Measurements from ENCODE around the gene TSPAN18. TPM values are rescaled to one million over a fixed set of nuclear protein-coding genes. Genes with fewer than 3 reads are reported as not detected.
A peak's percentile ranks its signal among the peaks of the same experiment; 100 is the strongest.

TSPAN18 gene
- total and polyA plus RNA-seq, 2 of the 8 experiments (the other 6 are each of a cell fraction or from before 2014, with no cell fraction given), result 5.2 to 10.2 TPM

GRCh38 chr11:44910591-44910990 is 183.8 kb downstream of the TSPAN18 start:
- no peak overlapping the region for H4K5ac ChIP-seq (ENCODE audit: insufficient read length, low read depth, low read length)
- CTCF ChIA-PET (ENCODE audit: partially characterized antibody), result interaction anchor here (0.9 to 7.1 kb wide), 50 partner anchors 9 to 355 kb away, joined by 3 to 63 read pairs (median 4); partner anchors contain the start of gene TSPAN18
- no peak overlapping the region for H2AFZ ChIP-seq (ENCODE audit: low read length)

More at GRCh38 chr11:44910591-44910990, 183.8 kb downstream of the TSPAN18 start:
- 96% methylated on average over 9 of the region's 9 CpGs; no CpG with 5 or more reads in 1 of the 2 experiments for WGBS, 2 experiments (ENCODE audit: extremely low coverage in 1 of 2, insufficient coverage in 1 of 2, insufficient read length in 1 of 2, insufficient replicate concordance in 2 of 2, low coverage in 1 of 2, low lambda C conversion rate in 2 of 2, missing lambda C conversion rate in 1 of 2)
- H2AK5ac ChIP-seq (ENCODE audit: low read depth, low read length), result no peak overlapping the region
- H3K4me1 ChIP-seq (replicated peaks in 1 of 4; ENCODE audit: control insufficient read depth in 3 of 4, insufficient read depth in 4 of 4, low read length in 3 of 4), result peaks cover 4 to 34% (median 9%) of the 10 kb centered on the region in 4 experiments
- DNase-seq (ENCODE audit: low read depth in 1 of 2, low spot score in 2 of 2) (no peak), FAIRE-seq (no peak)
- no peak overlapping the region for H2BK120ac ChIP-seq (replicated peaks; ENCODE audit: low read depth, low read length)
- no peak overlapping the region for H3K56ac ChIP-seq (replicated peaks; ENCODE audit: insufficient read length, low read depth, low read length)
- POLR2A ChIA-PET (ENCODE audit: partially characterized antibody), result interaction anchor here (0.9 to 1.3 kb wide), 5 partner anchors 17 to 345 kb away, joined by 3 to 4 read pairs (median 3); partner anchors contain the start of gene CD82
- no peak for TF ChIP-seq CHD2 (IDR thresholded peaks at IDR 0.05; ENCODE audit: low read length)
- no peak for TF ChIP-seq KDM1A (IDR thresholded peaks at IDR 0.05; ENCODE audit: borderline replicate concordance, low read length)
- TF ChIP-seq CBX5 (IDR thresholded peaks at IDR 0.05; ENCODE audit: low read depth, low read length), result no peak
- no peak for TF ChIP-seq EZH2 (IDR thresholded peaks at IDR 0.05; ENCODE audit: low read depth, low read length, severe bottlenecking)
- no peak overlapping the region for H3K14ac ChIP-seq (ENCODE audit: insufficient read length)
- no peak overlapping the region for H2BK20ac ChIP-seq (ENCODE audit: low read length)
- H3K9ac ChIP-seq (replicated peaks in 1 of 4; ENCODE audit: extremely low read depth in 1 of 4, low read depth in 3 of 4, low read length in 3 of 4), result no peak overlapping the region
- H3K23ac ChIP-seq (ENCODE audit: insufficient read length), result no peak overlapping the region
- no peak overlapping the region for H2BK5ac ChIP-seq (ENCODE audit: low read depth, low read length)
- H3K36me3 ChIP-seq (ENCODE audit: control insufficient read depth in 2 of 4, insufficient read depth in 4 of 4, low read length in 3 of 4), result no peaks in the 10 kb centered on the region; a peak in 1 of 8 replicates
- H3K79me2 ChIP-seq (ENCODE audit: control insufficient read depth in 1 of 2, insufficient read depth in 2 of 2, low read length in 2 of 2), result 0 out of 4 replicates have a peak, but pooled peaks cover 0 to 3% of the 10 kb centered on the region in 2 experiments
- H4K8ac ChIP-seq (ENCODE audit: extremely low read depth, insufficient read depth, low read length), result no peak overlapping the region
- no peak overlapping the region for H3K4me3 ChIP-seq (ENCODE audit: extremely low read depth in 1 of 4, insufficient read depth in 2 of 4, low read depth in 3 of 4, low read length in 4 of 4)
- no peak overlapping the region for H3K27ac ChIP-seq (ENCODE audit: low read depth, low read length)
- no peak overlapping the region for H4K91ac ChIP-seq (replicated peaks; ENCODE audit: insufficient read length, low read length)
- no peak overlapping the region for H3K18ac ChIP-seq (ENCODE audit: extremely low read depth, low read length)
- no peaks in the 10 kb centered on the region for H3K23me2 ChIP-seq (ENCODE audit: low read depth, low read length)
- peaks cover 0 to 3% of the 10 kb centered on the region in 2 experiments for H4K20me1 ChIP-seq (replicated peaks in 1 of 2; ENCODE audit: control insufficient read depth in 1 of 2, insufficient read depth in 2 of 2, low read length in 2 of 2)
- H3K79me1 ChIP-seq (ENCODE audit: low read depth, low read length), result no peaks in the 10 kb centered on the region
- peak overlapping the region; percentile 19; the same call in 1 of the 2 replicates for H2BK12ac ChIP-seq (ENCODE audit: low read depth, low read length)
- H3K4me2 ChIP-seq (ENCODE audit: insufficient read depth in 1 of 2, low read depth in 2 of 2, low read length in 2 of 2), result no peak overlapping the region
- H3K27me3 ChIP-seq (replicated peaks in 1 of 4; ENCODE audit: control insufficient read depth in 3 of 4, extremely low read depth in 1 of 4, insufficient read depth in 3 of 4, low read length in 3 of 4), result no peaks in the 10 kb centered on the region; a peak in 2 of 7 replicates
- no peak overlapping the region for H2BK15ac ChIP-seq (ENCODE audit: low read length)
- no peak overlapping the region for H3K4ac ChIP-seq (replicated peaks; ENCODE audit: insufficient read length, low read depth, low read length)
- H3K9me3 ChIP-seq (ENCODE audit: insufficient read depth in 2 of 2, low read depth in 1 of 2, low read length in 1 of 2), result no peaks in the 10 kb centered on the region
